ENCODE results near the gene M6PR. TPM values are rescaled to one million over a fixed set of nuclear protein-coding genes. Genes with fewer than 3 reads are reported as not detected.
"Not testable (repeated sequence)": the region's sequence is repeated elsewhere in the genome, so short reads cannot be mapped to it uniquely, and the experiment has no call there.

The M6PR gene
- total RNA-seq, 1 experiment from 2014 or later: 147 TPM

- DNase-seq (ENCODE audit: low spot score): peak; percentile 18
These were observed 36.5 kb downstream of the M6PR start for GRCh38 chr12:8912914-8913313.

DNA sequence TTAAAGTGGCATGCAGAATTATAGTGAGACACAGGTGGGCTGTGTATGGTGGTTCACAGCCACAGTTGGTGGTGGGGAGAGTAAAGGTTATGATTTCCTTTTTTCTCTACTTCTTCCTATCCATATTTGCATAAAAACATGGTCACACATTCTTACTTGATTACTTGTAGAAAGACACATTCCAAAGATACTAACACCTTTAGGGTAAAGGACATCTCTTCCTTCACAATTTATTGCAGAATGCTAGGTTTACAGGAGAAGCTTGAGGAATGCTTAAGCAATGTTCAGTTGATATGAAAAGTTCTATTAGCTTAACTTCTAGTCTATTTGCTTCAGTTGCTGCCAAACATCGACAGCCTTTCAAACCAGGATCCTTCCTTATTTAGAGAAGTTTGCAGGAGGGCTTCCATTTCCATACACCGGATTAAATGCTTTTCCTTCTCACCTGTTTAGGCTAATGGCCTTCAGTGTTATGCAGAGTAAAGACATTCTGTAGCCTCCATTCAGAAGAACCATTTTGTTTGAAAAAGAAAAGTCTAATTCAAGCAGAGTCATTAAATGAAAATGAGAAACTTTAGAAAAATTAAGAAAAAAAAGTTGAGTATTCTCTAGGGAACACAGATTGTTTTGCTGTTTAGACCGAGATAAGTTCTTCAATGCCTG, 37.7 kb downstream of the M6PR start:
- DNase-seq (ENCODE audit: low spot score): no peak

GRCh38 chr12:8909752-8910151, 39.7 kb downstream of the M6PR start:
- no peak for DNase-seq (ENCODE audit: low spot score)

GRCh38 chr12:8907513-8907912, 41.9 kb downstream of the M6PR start:
- DNase-seq (ENCODE audit: low spot score): no peak

DNA sequence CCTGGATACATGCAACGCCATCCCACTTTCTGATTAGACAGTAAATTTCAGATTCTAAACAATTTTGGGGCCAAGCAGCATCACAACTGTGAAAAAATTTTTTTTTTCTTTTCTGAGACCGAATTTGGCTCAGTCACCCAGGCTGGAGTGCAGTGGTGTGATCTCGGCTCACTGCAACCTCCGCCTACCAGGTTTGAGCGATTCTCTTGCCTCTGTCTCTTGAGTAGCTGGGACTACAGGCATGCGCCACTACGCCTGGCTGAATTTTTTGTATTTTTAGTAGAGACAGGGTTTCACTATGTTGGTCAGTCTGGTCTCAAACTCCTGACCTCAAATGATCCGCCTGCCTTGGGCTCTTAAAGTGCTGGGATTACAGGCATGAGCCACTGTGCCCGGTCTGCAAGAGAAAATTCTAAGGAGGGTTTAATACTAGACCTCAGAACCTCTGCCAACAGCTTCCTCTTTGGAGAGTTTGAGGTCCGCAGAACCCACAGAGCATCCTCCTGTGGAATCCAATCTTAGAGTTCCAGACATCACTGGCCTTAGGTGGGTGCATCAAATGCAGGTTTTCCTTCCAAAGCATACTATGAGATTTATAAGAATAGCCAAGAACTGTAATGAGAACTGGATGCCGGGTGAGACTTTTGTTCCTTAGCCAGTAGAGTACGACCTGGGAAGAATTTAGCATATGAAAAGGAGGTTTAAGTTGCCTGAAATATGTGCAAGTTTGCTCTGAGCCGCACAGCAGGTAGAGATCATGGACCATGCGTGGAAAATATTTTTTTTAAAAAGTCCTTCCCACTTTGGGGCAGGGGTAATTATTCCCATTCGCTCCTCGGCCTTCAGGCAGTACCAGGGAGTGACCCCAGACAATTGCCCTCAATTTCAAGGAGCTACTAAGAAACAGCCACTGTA, 42.9 kb downstream of the M6PR start:
- DNase-seq (ENCODE audit: low spot score): no peak

DNA sequence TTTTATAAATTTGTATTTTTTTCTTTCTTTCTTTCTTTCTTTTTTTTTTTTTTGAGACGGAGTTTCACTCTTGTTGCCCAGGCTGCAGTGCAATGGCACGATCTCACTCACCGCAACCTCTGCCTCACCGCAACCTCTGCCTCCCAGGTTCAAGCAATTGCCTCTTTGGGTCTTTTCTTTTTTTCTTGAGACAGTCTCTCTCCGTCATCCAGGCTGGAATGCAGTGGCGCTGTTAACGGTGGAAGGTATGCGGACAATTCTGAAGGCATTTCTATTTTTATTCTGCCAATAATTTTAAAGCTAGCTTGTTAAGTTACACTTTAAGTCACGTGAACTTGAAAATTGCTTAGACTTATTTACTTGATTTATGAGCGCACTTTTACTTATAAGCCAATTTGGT, 43.9 kb downstream of the M6PR start:
- no peak for DNase-seq (ENCODE audit: low spot score)

GRCh38 chr12:8904665-8905064, 44.8 kb downstream of the M6PR start:
- DNase-seq (ENCODE audit: low spot score): no peak

DNA sequence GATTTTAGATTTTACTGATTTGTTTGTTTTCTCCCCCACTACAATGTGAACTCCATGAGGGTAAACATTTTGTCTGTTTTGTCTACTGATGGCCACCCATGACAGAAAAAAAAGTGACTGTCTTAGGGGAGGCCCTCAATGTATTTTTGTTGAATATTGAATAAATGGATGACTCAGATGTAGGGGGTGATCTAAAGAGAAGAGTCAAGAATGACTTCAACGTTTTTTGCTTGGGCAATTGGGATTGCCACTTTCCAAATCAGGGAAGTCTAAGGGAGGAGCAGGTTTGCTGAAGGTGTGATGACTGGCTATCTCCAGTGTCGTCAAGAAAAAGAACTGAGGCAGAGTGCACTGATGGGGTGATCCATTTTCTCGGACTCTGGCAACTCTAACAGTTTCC, 45.8 kb downstream of the M6PR start:
- no peak for DNase-seq (ENCODE audit: low spot score)

GRCh38 chr12:8902703-8903102, 46.7 kb downstream of the M6PR start:
- not testable (repeated sequence) for DNase-seq (ENCODE audit: low spot score)

DNA sequence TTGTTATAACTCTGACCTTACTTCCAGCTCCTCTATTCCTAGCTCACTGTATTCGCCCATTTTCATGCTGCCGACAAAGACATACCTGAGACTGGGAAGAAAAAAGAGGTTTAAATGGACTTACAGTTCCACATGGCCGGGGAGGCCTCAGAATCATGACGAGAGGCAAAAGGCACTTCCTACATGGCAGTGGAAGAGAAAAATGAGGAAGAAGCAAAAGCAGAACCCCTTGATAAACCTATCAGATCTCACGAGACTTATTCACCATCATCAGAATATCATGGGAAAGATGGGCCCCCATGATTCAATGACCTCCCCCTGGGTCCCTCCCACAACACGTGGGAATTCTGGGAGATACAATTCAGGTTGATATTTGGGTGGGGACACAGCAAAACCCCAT, 49.6 kb downstream of the M6PR start:
- DNase-seq (ENCODE audit: low spot score): no peak

GRCh38 chr12:8897081-8897480, 52.4 kb downstream of the M6PR start:
- DNase-seq (ENCODE audit: low spot score): no peak

DNA sequence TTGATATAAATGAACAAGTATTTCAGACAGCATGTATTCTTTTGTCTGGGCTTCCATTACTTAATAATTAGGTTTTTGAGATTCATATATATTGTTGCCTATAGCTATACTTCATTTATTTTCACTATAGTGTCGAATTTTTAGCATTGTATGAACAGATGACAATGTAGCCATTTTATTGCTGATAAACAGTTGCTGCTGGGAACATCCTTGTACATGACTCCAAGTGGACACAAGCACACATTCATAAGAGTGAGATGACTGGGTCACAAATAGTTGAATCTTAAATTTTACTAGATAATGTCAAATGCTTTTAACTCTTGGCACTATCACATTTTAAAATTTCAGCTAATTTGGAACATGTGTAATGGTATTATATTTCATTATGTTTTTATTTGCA, 54.5 kb downstream of the M6PR start:
- DNase-seq (ENCODE audit: low spot score): no peak

- no peak for DNase-seq (ENCODE audit: low spot score)
These were observed 55.1 kb downstream of the M6PR start for GRCh38 chr12:8894378-8894777.

GRCh38 chr12:8891976-8892375, 57.5 kb downstream of the M6PR start:
- DNase-seq (ENCODE audit: low spot score): no peak

Other genes with a start within 250 kb of the M6PR start
- gene A2ML1, start 127.0 kb downstream of the M6PR start, total RNA-seq (2014; rRNA removed; shearing (Covaris generic)): not detected in 2 replicates
- gene PHC1, start 35.1 kb downstream of the M6PR start, total RNA-seq (2014; rRNA removed; shearing (Covaris generic)): 0.79 and 2.5 TPM in 2 replicates
- not detected in 2 replicates for gene KLRG1, start 39.9 kb upstream of the M6PR start, total RNA-seq (2014; rRNA removed; shearing (Covaris generic))
- not detected in 2 replicates for gene A2M, start 166.3 kb upstream of the M6PR start, total RNA-seq (2014; rRNA removed; shearing (Covaris generic))